A549 (cell line): ENCODE measurements around the gene GMPR. TPM values are rescaled to one million over a fixed set of nuclear protein-coding genes. Genes with fewer than 3 reads are reported as not detected.

Source experiments
- ATAC-seq, 2 experiments: fragments of 200-7000 bp in 1 of 2; fragments of >200 bp in 1 of 2; cut with Nextera tagmentation in 1 of 2; cut with Tn5 transposase in 1 of 2; 3 replicates each; pipeline versions ENCODE4 v1.8.0 to v1.9.1; 2018 to 2020; ENCODE audit warnings: mild to moderate bottlenecking in 1 of 2, moderate library complexity in 1 of 2
- CTCF ChIA-PET: fragments of 300-600 bp; sonication (Branson Sonifier 250); formaldehyde crosslinking; extraction: SDS; loops from one replicate; lab custom pipeline; 2021; ENCODE audit warnings: antibody characterized with exemption, inconsistent platforms; lab: Yijun Ruan, JAX
- POLR2A ChIA-PET: fragments of 350-600 bp; formaldehyde crosslinking; extraction: SDS; loops from one replicate; lab custom pipeline; 2021; ENCODE audit warnings: antibody characterized with exemption, inconsistent platforms; lab: Yijun Ruan, JAX
- DNase-seq, 2 experiments: peaks; one replicate each; pipeline versions ENCODE4 v3.0.0 to v3.0.0-alpha.2; 2011 to 2016; ENCODE audit warnings: low read depth in 1 of 2, low spot score in 1 of 2
- FAIRE-seq: peaks from 2 replicates; lab custom pipeline; 2011; peaks lifted over from hg19 to GRCh38; lab: Jason Lieb, UNC
- H3K27ac ChIP-seq, 2 experiments: fragments of >200 bp; sonication (Bioruptor Twin); formaldehyde crosslinking; 3 replicates each; pipeline ENCODE4 v1.5.1; 2016 to 2017
- H3K4me1 ChIP-seq: fragments of >200 bp; sonication (Bioruptor Twin); formaldehyde crosslinking; 3 replicates; pipeline ENCODE4 v1.6.1; 2016
- H3K4me2 ChIP-seq: fragments of >200 bp; sonication (Bioruptor Twin); formaldehyde crosslinking; 3 replicates; pipeline ENCODE4 v1.6.1; 2016
- H3K4me3 ChIP-seq: fragments of >200 bp; sonication (Bioruptor Twin); formaldehyde crosslinking; 3 replicates; pipeline ENCODE4 v1.5.1; 2016
- H3K9me3 ChIP-seq: fragments of >200 bp; sonication (Bioruptor Twin); formaldehyde crosslinking; 3 replicates; pipeline ENCODE4 v1.6.1; 2016
- ATOH8 ChIP-seq: fragments of 250-450 bp; sonication (Bioruptor Pico); IDR thresholded peaks from 2 replicates; pipeline ENCODE4 v1.5.0; 2020; ENCODE audit warnings: low read depth, mild to moderate bottlenecking, moderate library complexity
- CBX2 ChIP-seq: fragments of 200-600 bp; sonication (generic); IDR thresholded peaks from 2 replicates; pipeline ENCODE4 v1.6.1; 2016; ENCODE audit warnings: low read depth, mild to moderate bottlenecking, borderline replicate concordance
- CBX8 ChIP-seq: fragments of 200-600 bp; sonication (generic); IDR thresholded peaks from 2 replicates; pipeline ENCODE4 v1.6.1; 2016
- CEBPB ChIP-seq, 2 experiments: fragments of >200 bp in 1 of 2; sonication (Bioruptor Twin) in 1 of 2; formaldehyde crosslinking in 1 of 2; IDR thresholded peaks; 2 replicates each; pipeline ENCODE4 v1.6.1; 2012 to 2016
- CHD4 ChIP-seq: fragments of 200-600 bp; sonication (generic); IDR thresholded peaks from 2 replicates; pipeline ENCODE4 v1.6.1; 2016; ENCODE audit warnings: antibody characterized with exemption, mild to moderate bottlenecking, borderline replicate concordance
- CTCF ChIP-seq: fragments of >200 bp; sonication (Bioruptor Twin); formaldehyde crosslinking; IDR thresholded peaks from 3 replicates; pipeline ENCODE4 v1.5.1; 2016
- EHMT2 ChIP-seq: fragments of 200-600 bp; sonication (generic); IDR thresholded peaks from 2 replicates; pipeline ENCODE4 v1.6.1; 2016; ENCODE audit warnings: antibody characterized with exemption, low read depth, mild to moderate bottlenecking, moderate library complexity
- ESRRA ChIP-seq: fragments of 150-350 bp; IDR thresholded peaks from 2 replicates; pipeline ENCODE4 v1.6.1; 2014; ENCODE audit warnings: mild to moderate bottlenecking, low read length, borderline replicate concordance
- GATA3 ChIP-seq: IDR thresholded peaks from 2 replicates; pipeline ENCODE4 v1.6.1; 2012; ENCODE audit warnings: borderline replicate concordance
- HDAC2 ChIP-seq: fragments of 200-600 bp; sonication (generic); IDR thresholded peaks from 2 replicates; pipeline ENCODE4 v1.6.1; 2016
- HEYL ChIP-seq: fragments of 250-450 bp; sonication (Bioruptor Pico); IDR thresholded peaks from 2 replicates; pipeline ENCODE4 v1.8.0; 2021; ENCODE audit warnings: mild to moderate bottlenecking, moderate library complexity
- HOXB13 ChIP-seq: fragments of 250-450 bp; sonication (Bioruptor Pico); IDR thresholded peaks from 2 replicates; pipeline ENCODE4 v1.5.0; 2020; ENCODE audit warnings: low read depth, mild to moderate bottlenecking, moderate library complexity
- HOXB5 ChIP-seq: fragments of 250-450 bp; sonication (Bioruptor Pico); IDR thresholded peaks from 2 replicates; pipeline ENCODE4 v1.5.0; 2020; ENCODE audit warnings: mild to moderate bottlenecking, moderate library complexity
- KDM5A ChIP-seq: fragments of 200-600 bp; sonication (generic); IDR thresholded peaks from 2 replicates; pipeline ENCODE4 v1.6.1; 2016; ENCODE audit warnings: antibody characterized with exemption, mild to moderate bottlenecking
- MYC ChIP-seq: IDR thresholded peaks from 2 replicates; pipeline ENCODE4 v1.6.1; 2012; ENCODE audit warnings: mild to moderate bottlenecking, inconsistent platforms, low read length, improper control_type of control experiment, borderline replicate concordance
- NFE2L2 ChIP-seq: fragments of 150-350 bp; conservative IDR thresholded peaks from 2 replicates; pipeline ENCODE4 v1.6.1; 2014; ENCODE audit warnings: low read length
- RAD21 ChIP-seq, 2 experiments: fragments of >200 bp in 1 of 2; sonication (Bioruptor Twin) in 1 of 2; formaldehyde crosslinking in 1 of 2; IDR thresholded peaks in 1 of 2; conservative IDR thresholded peaks in 1 of 2; 2 replicates in 1 of 2; 3 replicates in 1 of 2; pipeline ENCODE4 v1.6.1; 2012 to 2018; ENCODE audit warnings: inconsistent platforms in 1 of 2
- RARB ChIP-seq: fragments of 250-450 bp; sonication (Bioruptor Pico); IDR thresholded peaks from 2 replicates; pipeline ENCODE4 v1.8.0; 2021; ENCODE audit warnings: mild to moderate bottlenecking, moderate library complexity
- REST ChIP-seq: fragments of 200-600 bp; sonication (generic); IDR thresholded peaks from 2 replicates; pipeline ENCODE4 v1.6.1; 2016; ENCODE audit warnings: antibody characterized with exemption, mild to moderate bottlenecking, moderate library complexity
- RFX5 ChIP-seq: fragments of 450-650 bp; IDR thresholded peaks from 2 replicates; pipeline ENCODE4 v1.7.1; 2014; ENCODE audit warnings: antibody characterized with exemption, mild to moderate bottlenecking, moderate library complexity
- TP53 ChIP-seq: fragments of 250-450 bp; sonication (Bioruptor Pico); IDR thresholded peaks from 2 replicates; pipeline ENCODE4 v1.5.0; 2021; ENCODE audit warnings: mild to moderate bottlenecking, moderate library complexity
- USF2 ChIP-seq: fragments of 450-650 bp; IDR thresholded peaks from 2 replicates; pipeline ENCODE4 v1.6.1; 2014; ENCODE audit warnings: antibody characterized with exemption
- ZC3H11A ChIP-seq: fragments of 450-650 bp; IDR thresholded peaks from 2 replicates; pipeline ENCODE4 v1.6.1; 2014; ENCODE audit warnings: antibody characterized with exemption, mild to moderate bottlenecking
- WGBS: methylation state at CpG from one replicate; pipeline ENCODE4 v1.1.6; 2017; ENCODE audit errors: missing lambda C conversion rate; 5-methylcytosine and 5-hydroxymethylcytosine counted together
- polyA plus RNA-seq, 4 experiments: library from polyadenylated mRNA; depleted of rRNA in 3 of 4; stranded (reverse); fragments of >200 nt; fragmentation: RNase III in 1 of 4; extraction: RNeasy Plus Mini Kit Qiagen cat#74134 plus additional on column Dnase treatment in 1 of 4; gene quantifications; 2 replicates in 3 of 4; 3 replicates in 1 of 4; pipeline ENCODE4 v1.2.3, GENCODE V29; 2011 to 2017
- TF ChIP-seq, protein P1 (sequence below): fragments of >200 bp; sonication (Bioruptor Twin); formaldehyde crosslinking; IDR thresholded peaks from 3 replicates; pipeline ENCODE4 v1.6.1; 2016
- TF ChIP-seq, protein P2 (sequence below): IDR thresholded peaks from 2 replicates; pipeline ENCODE4 v1.6.1; 2012; ENCODE audit warnings: low read depth, borderline replicate concordance
- TF ChIP-seq, protein P3 (sequence below): IDR thresholded peaks from 2 replicates; pipeline ENCODE4 v1.6.1; 2012

GMPR gene
- polyA plus RNA-seq, 2 of the 4 experiments (the other 2 are of a cell fraction) = 0.23 to 0.34 TPM

DNA sequence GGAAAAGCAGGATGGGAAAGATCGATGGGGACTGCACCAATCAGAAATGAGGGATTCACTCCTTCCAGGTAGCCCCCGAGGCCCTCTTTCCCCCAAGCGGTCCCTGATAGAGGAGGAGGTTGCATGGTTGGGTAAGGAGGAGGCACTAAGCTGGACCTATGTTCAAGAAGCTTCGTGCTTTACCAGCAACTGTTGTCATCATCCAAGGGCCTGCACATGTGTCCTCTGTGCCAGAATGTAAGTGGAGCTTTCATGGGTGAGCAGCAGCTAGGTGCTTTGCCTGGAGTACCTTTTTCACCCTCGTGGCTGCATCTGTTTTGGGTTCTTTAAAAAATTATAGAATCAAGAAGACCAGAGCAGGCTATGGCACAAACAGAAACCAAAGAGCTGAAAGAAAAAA lies 54.0 kb downstream of the GMPR start:
- DNase-seq (no peak), ATAC-seq (no peak), FAIRE-seq (no peak)
- H3K4me1 ChIP-seq = no peaks in the 10 kb centered on the region
- H3K4me2 ChIP-seq = no peak overlapping the region
- H3K27ac ChIP-seq = no peak overlapping the region
- TF ChIP-seq, protein P1, sequence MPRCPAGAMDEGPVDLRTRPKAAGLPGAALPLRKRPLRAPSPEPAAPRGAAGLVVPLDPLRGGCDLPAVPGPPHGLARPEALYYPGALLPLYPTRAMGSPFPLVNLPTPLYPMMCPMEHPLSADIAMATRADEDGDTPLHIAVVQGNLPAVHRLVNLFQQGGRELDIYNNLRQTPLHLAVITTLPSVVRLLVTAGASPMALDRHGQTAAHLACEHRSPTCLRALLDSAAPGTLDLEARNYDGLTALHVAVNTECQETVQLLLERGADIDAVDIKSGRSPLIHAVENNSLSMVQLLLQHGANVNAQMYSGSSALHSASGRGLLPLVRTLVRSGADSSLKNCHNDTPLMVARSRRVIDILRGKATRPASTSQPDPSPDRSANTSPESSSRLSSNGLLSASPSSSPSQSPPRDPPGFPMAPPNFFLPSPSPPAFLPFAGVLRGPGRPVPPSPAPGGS = no peak
- H3K4me3 ChIP-seq = no peak overlapping the region
- ChIA-PET CTCF (interaction anchor here (1.3 kb wide), 1 partner anchor 118 kb away, joined by 3 read pairs; no protein-coding TSS in a partner anchor), POLR2A (no interaction called here)
- H3K9me3 ChIP-seq = no peaks in the 10 kb centered on the region
- 25% methylated on average over 5 of the region's 5 CpGs for WGBS

- H3K4me2 ChIP-seq = no peak overlapping the region
- ATAC-seq (no peak), DNase-seq (no peak), FAIRE-seq (no peak)
- ChIA-PET CTCF (interaction anchor here (1.3 kb wide), 1 partner anchor 117 kb away, joined by 3 read pairs; no protein-coding TSS in a partner anchor), POLR2A (no interaction called here)
- H3K4me3 ChIP-seq = no peak overlapping the region
- no peaks in the 10 kb centered on the region for H3K9me3 ChIP-seq
- TF ChIP-seq KDM5A = no peak
- TF ChIP-seq TP53 (CRISPR knock-in tag) = no peak
- no peak for TF ChIP-seq MYC
- TF ChIP-seq EHMT2 = no peak
- TF ChIP-seq ZC3H11A = no peak
- TF ChIP-seq HOXB5 (CRISPR knock-in tag) = no peak
- no peak for TF ChIP-seq GATA3
- TF ChIP-seq NFE2L2 = no peak
- TF ChIP-seq CHD4 = no peak
- TF ChIP-seq, protein P2, sequence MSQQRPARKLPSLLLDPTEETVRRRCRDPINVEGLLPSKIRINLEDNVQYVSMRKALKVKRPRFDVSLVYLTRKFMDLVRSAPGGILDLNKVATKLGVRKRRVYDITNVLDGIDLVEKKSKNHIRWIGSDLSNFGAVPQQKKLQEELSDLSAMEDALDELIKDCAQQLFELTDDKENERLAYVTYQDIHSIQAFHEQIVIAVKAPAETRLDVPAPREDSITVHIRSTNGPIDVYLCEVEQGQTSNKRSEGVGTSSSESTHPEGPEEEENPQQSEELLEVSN = no peak
- TF ChIP-seq, protein P3, sequence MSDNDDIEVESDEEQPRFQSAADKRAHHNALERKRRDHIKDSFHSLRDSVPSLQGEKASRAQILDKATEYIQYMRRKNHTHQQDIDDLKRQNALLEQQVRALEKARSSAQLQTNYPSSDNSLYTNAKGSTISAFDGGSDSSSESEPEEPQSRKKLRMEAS = no peak
- no peak for TF ChIP-seq RARB (CRISPR knock-in tag)
- no peak for TF ChIP-seq CBX8
- TF ChIP-seq USF2 = no peak
- TF ChIP-seq ESRRA = no peak
- no peak for TF ChIP-seq RAD21 (conservative IDR thresholded peaks at IDR 0.05 in 1 of 2, IDR thresholded peaks at IDR 0.05 in 1 of 2)
- H3K4me1 ChIP-seq = no peaks in the 10 kb centered on the region
- H3K27ac ChIP-seq = no peak overlapping the region
- 72% methylated on average over 8 of the region's 8 CpGs for WGBS
Measured at GRCh38 chr6:16292942-16293341, 54.6 kb downstream of the GMPR start.

DNA sequence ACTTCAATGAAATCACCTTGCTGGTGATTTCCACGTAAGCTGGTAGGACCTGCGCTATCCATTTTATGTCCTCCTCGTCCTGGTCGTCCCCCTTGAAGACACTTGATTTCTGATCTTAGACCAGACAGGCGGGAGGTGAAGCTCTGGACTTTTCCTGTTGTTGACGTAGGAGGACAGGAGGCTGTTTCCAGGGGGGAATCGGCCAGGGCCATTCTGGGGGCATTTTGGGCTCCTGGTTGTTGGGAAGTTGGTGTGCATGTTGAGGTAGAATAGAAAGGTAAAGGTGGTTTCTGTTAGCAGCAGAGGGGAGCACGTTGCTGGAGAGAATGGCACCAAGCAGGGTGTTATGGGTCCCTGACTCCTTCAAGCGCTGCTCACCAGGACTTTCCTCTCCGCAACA lies 56.0 kb downstream of the GMPR start:
- POLR2A ChIA-PET = no interaction called here
- H3K4me1 ChIP-seq = no peaks in the 10 kb centered on the region
- CTCF ChIA-PET = interaction anchor here (3.4 kb wide), 1 partner anchor 9 kb away, joined by 19 read pairs; no protein-coding TSS in a partner anchor
- FAIRE-seq (no peak), ATAC-seq (no peak), DNase-seq (no peak)
- no peak overlapping the region for H3K4me3 ChIP-seq
- no peak overlapping the region for H3K27ac ChIP-seq
- no peak overlapping the region for H3K4me2 ChIP-seq
- 58% methylated on average over 9 of the region's 10 CpGs for WGBS
- H3K9me3 ChIP-seq = no peaks in the 10 kb centered on the region
- TF ChIP-seq HEYL (CRISPR knock-in tag) (no peak), RFX5 (no peak), ATOH8 (CRISPR knock-in tag) (no peak), CHD4 (no peak), CBX2 (no peak), REST (no peak), HOXB13 (CRISPR knock-in tag) (no peak), CEBPB (IDR thresholded peaks at IDR 0.05) (no peak), CTCF (no peak), HDAC2 (no peak)
